ENCODE results near the gene GSTT4.

DNA sequence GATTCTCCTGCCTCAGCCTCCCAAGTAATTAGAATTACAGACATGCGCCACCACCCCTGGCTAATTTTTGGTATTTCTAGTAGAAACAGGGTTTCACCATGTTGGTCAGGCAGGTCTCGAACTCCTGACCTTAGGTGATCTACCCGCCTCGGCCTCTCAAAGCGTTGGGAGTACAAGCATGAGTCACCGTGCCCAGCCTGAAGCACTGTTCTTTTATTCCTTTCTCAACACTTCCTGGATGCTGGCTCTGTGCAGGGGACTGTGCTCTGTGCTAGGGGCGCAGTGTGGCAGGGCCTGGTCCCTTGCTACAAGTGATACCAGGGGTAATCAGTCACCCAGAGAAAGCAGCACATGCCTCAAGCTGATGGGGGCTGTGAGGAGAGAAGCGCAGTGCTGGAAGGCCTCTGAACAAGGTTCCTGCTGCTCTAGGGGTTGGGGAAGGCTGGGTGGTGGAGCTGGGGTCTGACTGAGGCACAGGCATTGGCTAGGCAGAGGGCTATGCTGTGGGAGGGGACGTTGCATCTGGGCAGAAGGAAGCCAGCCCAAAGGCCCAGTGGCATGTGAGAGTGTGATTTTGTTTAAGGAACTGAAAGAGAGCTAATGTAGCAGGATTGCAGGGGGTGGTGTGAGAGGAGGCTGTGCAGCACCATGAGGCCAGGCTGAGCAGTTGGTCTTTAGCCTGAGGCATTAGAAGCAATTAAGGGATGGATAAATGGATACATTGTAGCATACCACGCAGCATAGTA is 48.4 kb upstream of the GSTT4 start:
- TF ChIP-seq, protein P1, sequence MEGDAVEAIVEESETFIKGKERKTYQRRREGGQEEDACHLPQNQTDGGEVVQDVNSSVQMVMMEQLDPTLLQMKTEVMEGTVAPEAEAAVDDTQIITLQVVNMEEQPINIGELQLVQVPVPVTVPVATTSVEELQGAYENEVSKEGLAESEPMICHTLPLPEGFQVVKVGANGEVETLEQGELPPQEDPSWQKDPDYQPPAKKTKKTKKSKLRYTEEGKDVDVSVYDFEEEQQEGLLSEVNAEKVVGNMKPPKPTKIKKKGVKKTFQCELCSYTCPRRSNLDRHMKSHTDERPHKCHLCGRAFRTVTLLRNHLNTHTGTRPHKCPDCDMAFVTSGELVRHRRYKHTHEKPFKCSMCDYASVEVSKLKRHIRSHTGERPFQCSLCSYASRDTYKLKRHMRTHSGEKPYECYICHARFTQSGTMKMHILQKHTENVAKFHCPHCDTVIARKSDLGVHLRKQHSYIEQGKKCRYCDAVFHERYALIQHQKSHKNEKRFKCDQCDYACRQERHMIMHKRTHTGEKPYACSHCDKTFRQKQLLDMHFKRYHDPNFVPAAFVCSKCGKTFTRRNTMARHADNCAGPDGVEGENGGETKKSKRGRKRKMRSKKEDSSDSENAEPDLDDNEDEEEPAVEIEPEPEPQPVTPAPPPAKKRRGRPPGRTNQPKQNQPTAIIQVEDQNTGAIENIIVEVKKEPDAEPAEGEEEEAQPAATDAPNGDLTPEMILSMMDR (IDR thresholded peaks at IDR 0.05; ENCODE audit: low read depth, low read length) = no peak
- TF ChIP-seq EZH2phosphoT487 (IDR thresholded peaks at IDR 0.05; ENCODE audit: low read depth) = no peak

Data from OCI-LY3 (cell line).